ENCODE measurements around the gene AEN. TPM values are rescaled to one million over a fixed set of nuclear protein-coding genes. Genes with fewer than 3 reads are reported as not detected.

The AEN gene
- total and polyA plus RNA-seq, 2 of the 8 experiments (the other 6 are each of a cell fraction or from before 2014, with no cell fraction given), result 112 to 122 TPM

- peak; percentile 99 for TF ChIP-seq HDAC2 (IDR thresholded peaks at IDR 0.05; ENCODE audit: borderline replicate concordance in 1 of 2, low read depth in 2 of 2, low read length in 2 of 2)
- TF ChIP-seq EP300 (IDR thresholded peaks at IDR 0.05; ENCODE audit: borderline replicate concordance in 1 of 2, low read depth in 2 of 2, low read length in 2 of 2), result no peak
- no peak for TF ChIP-seq CBX5 (IDR thresholded peaks at IDR 0.05; ENCODE audit: low read depth, low read length)
- no peak for TF ChIP-seq POLR2A (IDR thresholded peaks at IDR 0.05; ENCODE audit: control extremely low read depth in 1 of 2, low read depth in 2 of 2, low read length in 2 of 2)
- no peak for TF ChIP-seq CHD7 (IDR thresholded peaks at IDR 0.05; ENCODE audit: insufficient replicate concordance, low read length)
- TF ChIP-seq, protein P1, sequence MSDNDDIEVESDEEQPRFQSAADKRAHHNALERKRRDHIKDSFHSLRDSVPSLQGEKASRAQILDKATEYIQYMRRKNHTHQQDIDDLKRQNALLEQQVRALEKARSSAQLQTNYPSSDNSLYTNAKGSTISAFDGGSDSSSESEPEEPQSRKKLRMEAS (IDR thresholded peaks at IDR 0.05), result peak; percentile 47; the same call in 1 of the 2 replicates
- TF ChIP-seq TCF12 (IDR thresholded peaks at IDR 0.05; ENCODE audit: low read depth, low read length), result 0 out of 2 replicates have a peak, but pooled peaks have one; percentile 20
Observed at GRCh38 chr15:88605189-88606069, 15.7 kb upstream of the AEN start (continued).
